Fibroblast of skin of back (primary cell): ENCODE data around the gene CAMK1G.

Source experiments
- DNase-seq: peaks from one replicate; pipeline ENCODE4 v3.0.0-alpha.2; 2013

CAMK1G gene

GRCh38 chr1:209643285-209644020, 59.9 kb downstream of the CAMK1G start:
- peak; percentile 18 for DNase-seq

DNA sequence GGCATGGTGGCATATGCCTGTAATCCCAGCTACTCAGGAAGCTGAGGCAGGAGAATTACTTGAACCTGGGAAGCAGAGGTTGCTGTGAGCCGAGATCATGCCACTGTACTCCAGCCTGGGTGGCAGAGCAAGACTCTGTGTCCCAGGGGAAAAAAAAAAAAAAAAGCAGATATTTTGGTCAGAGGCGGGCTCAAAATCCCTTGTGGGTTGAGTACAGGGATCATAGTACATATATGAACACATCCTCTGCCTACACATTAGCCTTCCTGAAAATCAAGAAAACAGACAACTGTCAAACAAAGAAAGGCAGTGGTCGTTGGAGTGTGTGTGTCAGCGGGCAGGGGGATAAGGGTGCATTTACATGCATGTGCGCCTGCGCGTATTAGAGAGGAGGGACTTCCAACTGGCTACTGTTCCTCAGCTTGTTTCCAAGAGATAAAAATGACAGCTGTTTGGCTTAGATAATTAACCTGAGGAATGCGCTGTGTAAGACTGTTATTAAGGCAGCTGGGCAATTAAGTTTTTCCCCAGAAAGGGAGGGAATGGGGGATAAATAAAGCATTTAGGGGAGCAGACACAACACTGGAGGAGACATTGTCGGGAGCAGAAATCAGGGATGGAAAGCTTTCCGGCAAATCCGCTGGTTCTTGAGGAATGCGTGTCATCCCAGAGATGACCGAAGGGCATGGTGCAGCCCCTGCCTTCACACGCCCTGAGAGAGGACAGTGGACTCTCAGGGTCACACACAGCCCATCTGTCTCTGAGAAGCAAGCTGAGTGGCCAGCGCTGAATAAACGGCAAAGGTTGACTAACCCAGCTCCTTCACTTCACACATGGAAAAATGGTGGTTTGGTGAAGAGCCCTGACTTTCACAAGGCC, 62.3 kb downstream of the CAMK1G start:
- DNase-seq, result no peak

- DNase-seq, result peak; percentile 59
Observed at GRCh38 chr1:209646558-209646957, 63.0 kb downstream of the CAMK1G start.

DNA sequence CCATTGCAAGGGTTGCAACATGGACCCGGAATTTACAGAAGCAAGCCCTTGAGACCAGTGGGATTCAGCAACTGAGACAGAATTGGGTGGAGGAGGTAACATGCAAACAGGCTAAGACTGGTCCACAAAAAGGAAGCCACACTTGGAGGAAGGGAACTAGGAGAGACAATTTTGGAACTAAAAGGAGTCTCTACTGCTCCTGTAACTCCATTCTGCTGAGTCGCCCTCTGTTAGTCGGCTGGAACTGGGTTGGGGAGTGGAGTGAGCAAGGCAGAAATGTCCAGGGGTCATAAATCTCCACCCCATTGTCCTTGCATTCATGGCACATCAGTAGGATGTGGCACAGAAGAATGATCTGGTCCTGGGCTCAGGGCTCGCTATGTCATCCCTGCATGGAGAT, 63.6 kb downstream of the CAMK1G start:
- DNase-seq, result no peak

GRCh38 chr1:209648346-209648745, 64.8 kb downstream of the CAMK1G start:
- no peak for DNase-seq

DNA sequence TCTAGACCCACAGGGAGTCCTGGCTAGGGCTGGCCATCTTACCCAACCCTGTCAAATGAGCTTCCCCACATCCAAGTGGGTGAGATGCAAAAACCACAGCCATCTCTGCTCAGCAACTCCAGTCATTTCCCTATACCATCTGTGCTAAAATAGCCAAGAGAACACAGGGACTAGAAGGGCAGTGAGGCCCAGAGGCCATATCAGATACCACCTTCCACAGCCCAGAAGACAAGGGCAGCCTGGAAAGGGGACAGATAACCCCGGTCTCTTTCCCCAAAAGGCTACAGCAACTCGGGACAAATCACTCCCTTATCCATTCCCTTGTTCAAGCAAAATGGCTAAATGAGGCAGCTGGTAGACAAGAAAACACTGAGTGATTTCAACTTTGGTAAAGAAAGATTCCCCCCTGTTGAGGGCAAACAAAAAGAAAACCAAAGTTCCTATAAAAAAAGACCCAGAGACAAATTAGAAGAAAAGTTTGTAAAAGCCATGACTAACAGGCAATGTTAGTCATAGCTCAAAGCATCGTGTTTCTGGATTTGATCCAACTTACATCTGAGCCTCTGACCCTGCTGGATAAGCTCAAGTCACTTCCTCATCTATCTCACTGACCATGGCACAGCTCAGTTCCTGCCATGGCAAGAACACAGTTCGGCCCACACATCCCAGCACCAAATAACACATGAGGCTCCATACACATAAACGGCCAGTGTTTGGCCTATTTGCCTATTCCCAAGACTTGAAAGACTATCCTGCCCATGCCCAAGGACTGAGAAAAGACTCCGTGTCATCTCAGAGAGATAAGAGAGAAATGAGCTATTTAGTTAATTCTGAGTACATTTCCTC, 65.6 kb downstream of the CAMK1G start:
- peak; percentile 93 for DNase-seq

DNA sequence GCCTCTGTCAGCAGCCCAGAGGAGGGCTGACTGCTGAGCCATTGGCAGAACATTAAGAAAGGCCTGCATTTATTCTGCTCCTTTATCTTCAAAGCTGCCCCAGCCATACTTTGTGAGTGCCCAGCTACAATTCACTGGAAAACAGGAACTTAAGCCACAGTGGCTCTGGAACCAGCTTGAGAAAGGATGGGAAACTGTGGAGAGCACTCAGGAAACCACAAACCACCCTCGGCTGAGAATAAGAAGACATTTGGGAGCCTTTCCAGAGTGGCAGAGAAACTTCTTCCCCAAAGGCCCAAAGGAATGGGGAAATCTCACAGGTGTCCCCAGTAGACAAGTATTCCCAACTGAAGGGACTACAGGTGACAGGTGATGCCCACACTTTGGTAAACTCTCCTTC, 66.9 kb downstream of the CAMK1G start:
- DNase-seq, result peak; percentile 15

DNA sequence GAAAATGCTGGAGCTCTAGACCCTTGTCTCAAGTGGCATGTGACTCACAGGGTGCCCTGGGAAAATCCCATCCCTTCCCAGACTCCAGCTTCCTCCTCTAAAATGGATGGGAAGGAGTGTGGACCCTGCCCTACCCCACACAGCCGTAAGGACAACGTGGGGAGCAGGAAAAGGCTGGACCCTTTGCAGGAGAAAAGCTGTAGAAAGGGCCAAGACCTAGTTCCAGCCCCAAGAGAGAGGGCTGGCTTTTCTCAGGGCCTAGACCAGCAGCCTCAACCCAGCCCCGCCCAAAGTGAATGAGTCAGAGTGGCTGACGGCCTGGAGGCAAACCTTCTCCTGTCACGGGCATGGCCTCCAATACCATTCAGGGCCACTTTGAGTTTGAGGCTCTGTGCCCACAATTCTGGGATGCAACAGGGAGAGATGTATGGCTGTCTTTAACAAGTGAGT, 67.6 kb downstream of the CAMK1G start:
- DNase-seq, result peak; percentile 82

DNA sequence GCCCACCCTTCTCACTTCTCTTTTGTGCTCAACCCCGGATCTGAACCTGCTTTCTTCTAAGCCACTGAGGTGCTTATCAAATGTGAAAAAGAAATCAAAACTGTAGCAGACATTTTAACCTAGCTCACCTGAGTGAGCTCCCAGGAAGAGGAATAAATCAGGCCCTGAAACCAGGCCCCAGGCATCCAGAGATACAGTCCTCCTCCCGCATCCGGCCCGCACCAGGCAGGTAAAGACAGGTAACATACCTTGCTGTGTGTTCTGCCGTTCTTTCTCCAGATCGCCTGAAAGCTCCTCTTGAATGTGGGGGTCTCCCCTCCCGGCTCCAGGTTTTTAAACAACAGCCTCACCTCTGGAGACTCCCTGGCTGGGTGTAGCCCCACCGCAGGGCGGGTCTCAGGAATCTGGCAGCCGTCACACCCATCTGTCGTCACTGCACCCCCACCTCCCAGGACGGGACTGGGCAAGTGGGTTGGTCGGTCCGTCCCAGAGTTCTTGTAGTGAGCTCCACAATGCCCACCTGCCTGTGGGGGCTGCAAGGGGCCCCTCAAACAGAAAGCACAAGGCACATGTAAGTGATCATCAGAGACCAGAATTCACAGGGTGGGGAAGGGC, 68.7 kb downstream of the CAMK1G start, which contains the start of gene LAMB3:
Gene LAMB3, minus strand, starts transcription at position 305 of the 615 bp plus-strand sequence. CDS start 1,481 bp downstream, outside the sequence.
- no peak for DNase-seq

- DNase-seq, result peak; percentile 73
Observed at GRCh38 chr1:209652873-209653401, 69.4 kb downstream of the CAMK1G start.

GRCh38 chr1:209653915-209654351, 70.4 kb downstream of the CAMK1G start:
- no peak for DNase-seq

DNA sequence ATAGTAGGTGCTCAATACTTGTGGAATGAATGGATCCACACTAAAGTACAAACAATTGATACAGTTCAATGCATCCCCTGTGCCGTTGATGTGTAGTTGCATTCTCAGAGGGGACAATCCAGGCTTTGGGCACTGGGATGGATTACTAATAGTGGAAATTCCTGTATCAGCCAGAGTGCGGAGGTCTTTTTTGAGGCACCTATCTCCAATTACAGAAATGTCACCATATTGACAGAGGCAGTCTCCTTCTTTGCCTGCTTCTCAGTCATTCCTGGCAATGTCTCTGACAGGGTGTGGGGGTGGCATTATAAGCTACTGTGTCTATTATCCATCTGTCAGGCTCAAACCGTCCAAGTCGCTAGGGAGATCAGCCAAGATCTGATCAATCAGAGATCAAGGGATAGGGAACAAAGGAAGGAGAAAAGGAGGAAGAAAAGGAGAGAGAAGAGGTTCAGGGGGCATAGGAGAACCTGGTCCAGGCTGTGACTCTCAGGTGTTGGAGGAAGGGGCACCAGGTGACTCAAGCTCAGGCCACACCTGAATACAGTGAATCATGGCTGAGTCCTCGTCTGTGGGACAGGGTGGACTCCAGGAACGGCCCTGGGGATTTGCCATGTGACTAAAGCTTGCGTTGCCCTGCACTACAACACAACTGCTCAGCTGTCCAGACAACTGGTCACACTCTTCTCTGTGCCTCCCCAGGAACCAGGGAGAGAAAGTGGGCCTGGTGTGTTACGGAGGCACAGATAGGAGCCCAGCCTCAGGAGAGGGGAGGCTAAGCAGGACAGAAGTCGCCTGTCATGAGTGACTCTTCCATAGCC, 72.1 kb downstream of the CAMK1G start:
- DNase-seq, result no peak

GRCh38 chr1:209657140-209657879, 73.8 kb downstream of the CAMK1G start:
- no peak for DNase-seq

DNA sequence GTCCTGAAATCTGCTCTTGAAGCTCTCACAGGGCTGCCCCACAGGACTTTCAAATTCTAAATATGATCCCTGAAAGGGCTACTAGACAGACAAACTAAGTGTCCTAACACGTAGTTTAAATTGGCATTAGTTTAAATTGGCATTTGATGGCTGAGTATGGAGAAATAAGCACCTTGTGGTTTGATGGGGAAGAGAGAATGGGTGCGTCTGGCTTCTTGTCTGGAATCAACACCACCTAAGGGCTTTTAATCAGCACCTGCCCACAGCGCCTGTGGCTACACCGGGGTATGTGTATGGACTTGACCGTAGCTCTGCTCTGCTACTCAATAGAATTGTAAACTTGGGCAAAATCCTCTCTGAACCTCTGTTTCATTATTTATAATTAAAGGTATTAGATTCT, 74.4 kb downstream of the CAMK1G start:
- DNase-seq, result no peak

DNA sequence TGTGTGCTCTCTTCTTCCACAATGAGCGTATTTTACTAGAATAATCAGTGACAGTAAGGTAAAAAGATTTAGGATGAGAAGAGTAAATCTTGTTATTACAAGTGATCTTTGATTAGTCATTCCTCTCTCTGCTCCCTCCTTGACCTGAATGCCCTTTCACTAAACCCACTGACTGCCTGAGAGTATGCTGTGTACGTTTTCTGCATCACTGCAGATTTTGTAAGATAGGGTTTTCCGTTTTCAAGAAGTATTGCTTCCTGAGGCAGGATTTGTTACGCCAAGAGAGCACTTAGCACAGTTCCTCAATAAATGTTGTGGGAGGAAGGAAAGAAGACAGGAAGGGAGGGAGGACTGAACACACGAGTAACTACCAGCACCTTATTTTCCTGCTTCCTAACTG, 76.4 kb downstream of the CAMK1G start:
- DNase-seq, result no peak

DNA sequence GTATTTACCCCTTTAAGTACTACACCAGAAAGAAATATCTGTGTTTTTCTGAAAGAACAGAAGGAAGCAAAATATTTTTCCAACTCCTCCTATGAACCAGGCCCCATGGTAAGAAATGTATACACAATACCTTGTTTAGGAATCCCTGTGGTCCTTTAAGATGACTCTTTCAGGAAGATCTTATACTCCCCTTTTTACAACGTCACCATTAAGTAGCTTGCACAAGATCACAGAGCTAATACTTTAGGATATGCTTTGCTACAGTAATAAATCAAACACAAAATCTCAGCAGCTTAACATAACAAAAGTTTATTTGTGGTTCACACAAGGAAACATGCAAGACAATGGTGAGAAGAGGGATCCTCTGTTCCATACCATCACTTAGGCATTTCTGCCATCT, 77.6 kb downstream of the CAMK1G start:
- DNase-seq, result no peak

DNA sequence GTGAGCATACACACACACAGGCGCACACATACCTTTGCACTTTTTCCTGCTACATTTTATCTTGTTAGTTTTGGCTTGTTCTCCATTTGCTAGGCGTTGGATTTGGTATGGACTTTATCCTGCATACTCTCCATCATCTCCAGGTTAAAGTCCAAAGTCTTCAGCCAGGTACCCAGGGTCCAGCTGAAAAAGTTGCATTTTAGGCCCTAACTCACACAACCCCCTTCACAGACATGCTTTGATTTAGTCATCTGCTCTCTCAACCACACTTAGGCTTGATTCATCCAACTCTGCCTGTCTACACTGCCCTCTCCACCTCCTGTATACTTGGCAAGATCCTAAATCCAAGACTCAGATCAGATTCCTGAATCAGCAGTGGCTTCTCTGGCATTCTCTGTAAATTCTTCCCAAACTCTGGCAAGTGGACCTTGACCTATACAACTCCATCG, 79.4 kb downstream of the CAMK1G start:
- no peak for DNase-seq
